Body of pancreas (tissue), 4 donors: ENCODE data around the gene TTC29.

Experiments used
- POLR2A ChIP-seq, 3 donors: fragments of 450-650 bp; IDR thresholded peaks; one replicate each; pipeline ENCODE4 v1.6.1; 2016; ENCODE audit warnings: antibody characterized with exemption in 3 of 3, mild to moderate bottlenecking in 2 of 3
- TF ChIP-seq, protein P1 (sequence below), 7 experiments: fragments of 450-650 bp in 4 of 7; fragments of 200-600 bp in 3 of 7; sonication (generic) in 3 of 7; IDR thresholded peaks; one replicate each; pipeline ENCODE4 v1.5.1; 2016 to 2019; ENCODE audit warnings: antibody characterized with exemption in 7 of 7

DNA sequence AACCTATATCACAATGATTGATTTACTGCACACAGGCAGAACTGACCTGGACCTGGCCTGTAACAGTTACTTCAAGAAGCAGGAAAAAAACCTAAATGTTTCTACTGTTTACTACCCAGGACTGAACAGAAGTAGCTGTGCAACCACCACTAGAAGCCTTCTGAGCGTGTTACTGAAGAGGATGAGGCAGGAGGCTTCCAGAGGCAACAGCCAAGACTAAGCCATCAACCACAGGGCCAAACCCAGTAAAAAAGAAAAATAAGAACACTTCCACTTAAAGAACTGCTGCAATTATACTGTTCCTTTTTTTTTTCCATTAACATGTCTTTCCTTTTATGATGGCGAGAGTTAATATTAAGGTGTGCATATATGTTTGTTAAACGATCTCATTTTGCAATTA lies 29.4 kb upstream of the TTC29 start:
- TF ChIP-seq, protein P1, sequence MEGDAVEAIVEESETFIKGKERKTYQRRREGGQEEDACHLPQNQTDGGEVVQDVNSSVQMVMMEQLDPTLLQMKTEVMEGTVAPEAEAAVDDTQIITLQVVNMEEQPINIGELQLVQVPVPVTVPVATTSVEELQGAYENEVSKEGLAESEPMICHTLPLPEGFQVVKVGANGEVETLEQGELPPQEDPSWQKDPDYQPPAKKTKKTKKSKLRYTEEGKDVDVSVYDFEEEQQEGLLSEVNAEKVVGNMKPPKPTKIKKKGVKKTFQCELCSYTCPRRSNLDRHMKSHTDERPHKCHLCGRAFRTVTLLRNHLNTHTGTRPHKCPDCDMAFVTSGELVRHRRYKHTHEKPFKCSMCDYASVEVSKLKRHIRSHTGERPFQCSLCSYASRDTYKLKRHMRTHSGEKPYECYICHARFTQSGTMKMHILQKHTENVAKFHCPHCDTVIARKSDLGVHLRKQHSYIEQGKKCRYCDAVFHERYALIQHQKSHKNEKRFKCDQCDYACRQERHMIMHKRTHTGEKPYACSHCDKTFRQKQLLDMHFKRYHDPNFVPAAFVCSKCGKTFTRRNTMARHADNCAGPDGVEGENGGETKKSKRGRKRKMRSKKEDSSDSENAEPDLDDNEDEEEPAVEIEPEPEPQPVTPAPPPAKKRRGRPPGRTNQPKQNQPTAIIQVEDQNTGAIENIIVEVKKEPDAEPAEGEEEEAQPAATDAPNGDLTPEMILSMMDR (IDR thresholded peaks at IDR 0.05) = no peak
- no peak for TF ChIP-seq POLR2A (IDR thresholded peaks at IDR 0.05)
